HG03060 (cell line): ENCODE data around the gene UHRF1.
"Not testable (repeated sequence)": the region's sequence is repeated elsewhere in the genome, so short reads cannot be mapped to it uniquely, and the experiment has no call there.

ENCODE experiments used
- ATAC-seq: cut with Tn5 transposase; IDR thresholded peaks from one replicate; pipeline ENCODE4 v1.9.1; 2021; ENCODE audit warnings: low read depth, moderate number of reproducible peaks; ENCODE audit not compliant: unreplicated experiment

The UHRF1 gene

DNA sequence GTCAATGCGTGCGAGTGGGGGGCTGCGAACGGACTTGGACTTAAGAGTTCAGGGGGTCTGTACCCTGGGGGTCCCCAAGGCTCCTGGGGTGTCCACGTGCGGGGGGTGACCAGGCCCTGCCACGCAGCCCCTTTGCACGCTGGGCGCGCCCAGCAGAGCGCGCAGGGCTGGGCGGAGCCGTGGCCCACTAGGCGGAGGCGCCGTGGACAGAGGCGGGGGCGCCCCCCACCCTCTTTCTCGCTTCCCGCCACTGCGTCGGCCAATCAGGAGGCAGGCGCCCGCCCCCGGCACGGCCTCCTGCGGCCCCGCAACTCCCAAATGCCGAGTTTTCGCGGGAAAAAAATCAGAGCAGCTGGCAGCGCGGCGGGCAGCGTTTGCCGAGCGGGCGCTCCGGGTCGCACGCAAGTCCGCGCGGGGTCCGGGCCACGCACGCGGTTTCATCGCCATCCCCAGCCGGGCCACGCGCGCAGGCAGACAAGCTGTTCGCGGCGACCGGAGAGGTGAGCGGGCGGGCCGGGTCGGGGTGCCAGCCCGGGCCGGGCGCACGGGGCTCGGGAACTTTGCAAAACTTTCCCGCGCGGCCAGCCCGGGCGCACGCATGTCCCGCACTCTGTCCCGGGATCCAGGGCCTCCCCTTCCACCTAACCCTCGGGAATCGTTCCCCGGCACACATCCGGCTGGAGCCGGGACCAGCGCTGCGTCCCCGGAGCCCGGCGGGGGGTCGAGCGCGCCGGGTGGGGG is at the start of gene UHRF1:
Gene UHRF1 (plus strand): TSS at position 346 of the 741 bp plus-strand sequence. CDS start 1,385 bp downstream, outside the sequence.
- no peak for ATAC-seq

DNA sequence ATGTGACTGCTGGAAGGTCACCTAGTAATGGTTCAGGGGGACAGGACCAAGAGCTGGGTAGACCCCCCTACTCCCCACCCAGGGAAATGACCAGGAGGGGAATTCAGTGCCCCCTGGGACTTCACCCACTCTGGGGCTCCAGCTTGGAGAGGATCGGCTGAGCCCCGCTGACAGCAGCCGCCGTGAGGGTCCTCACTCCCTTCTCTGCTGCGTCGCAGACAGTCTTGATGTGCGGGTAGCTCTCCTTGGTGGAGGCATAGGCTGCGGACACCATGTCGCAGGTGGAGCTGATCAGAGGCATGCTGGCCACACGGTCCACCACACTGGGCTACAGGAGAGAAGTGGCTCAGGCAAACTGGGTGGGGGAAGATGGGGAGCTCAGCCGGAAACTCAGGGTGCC is 49.6 kb upstream of the UHRF1 start:
- no peak for ATAC-seq

DNA sequence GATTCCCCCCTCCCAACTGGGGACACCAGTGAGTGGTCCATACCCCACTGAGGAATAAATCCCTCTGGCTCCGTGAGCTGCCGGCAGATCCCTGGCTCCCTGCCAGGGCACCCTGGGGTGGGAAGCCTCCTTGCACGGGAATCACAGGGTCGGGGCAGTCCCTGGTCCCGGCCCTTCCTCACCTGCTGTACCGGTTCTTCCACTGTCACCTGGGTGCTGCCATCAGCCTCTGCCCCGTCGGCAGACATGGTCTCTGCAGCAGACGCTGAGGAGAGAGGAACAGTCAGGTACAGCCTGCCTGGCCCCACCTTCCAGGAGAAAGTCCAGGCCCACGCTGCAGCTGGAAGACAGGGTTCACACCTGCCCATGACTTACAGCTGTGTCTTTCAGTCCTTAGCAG is 48.2 kb upstream of the UHRF1 start:
- no peak for ATAC-seq

DNA sequence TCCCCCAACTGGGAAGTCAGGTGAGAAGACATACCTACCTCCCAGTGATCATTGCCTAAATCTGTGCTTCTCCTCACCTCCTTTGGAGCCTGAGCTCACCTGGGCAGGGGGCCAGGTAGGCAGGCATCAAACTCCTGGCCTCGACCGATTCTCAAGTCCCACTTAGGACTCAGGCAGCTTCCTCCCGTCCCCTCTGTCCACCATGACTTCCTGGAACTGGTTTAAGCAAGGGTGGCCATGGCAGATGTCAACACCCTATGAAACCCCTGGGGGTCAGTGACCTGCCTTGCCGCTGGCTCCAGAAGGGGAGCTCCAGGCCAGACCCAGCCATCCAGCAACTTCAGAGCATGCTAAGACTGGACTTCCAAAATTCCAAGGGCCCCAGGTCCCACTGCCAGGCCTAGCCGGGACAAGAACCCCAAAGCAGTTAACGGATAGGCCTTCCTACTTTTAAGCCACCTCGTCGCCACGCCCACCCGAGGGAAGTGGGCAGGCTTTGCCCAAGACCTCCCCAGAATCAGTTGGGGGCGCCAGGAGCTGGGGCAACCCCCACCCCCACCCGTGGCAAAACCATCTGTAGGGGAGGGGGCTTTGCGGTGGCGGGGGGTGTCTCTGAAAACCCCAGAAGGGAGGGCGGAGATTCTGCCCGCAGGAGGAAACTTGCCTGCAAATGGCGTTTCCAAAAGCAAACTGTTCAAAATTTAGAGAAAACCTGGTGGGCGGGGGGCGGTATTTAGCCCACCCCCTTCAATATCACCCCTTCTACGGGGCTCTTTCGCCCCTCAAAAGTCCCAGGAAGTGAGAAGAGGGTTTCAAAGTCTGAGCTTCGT is 42.5 kb upstream of the UHRF1 start:
- ATAC-seq: no peak

DNA sequence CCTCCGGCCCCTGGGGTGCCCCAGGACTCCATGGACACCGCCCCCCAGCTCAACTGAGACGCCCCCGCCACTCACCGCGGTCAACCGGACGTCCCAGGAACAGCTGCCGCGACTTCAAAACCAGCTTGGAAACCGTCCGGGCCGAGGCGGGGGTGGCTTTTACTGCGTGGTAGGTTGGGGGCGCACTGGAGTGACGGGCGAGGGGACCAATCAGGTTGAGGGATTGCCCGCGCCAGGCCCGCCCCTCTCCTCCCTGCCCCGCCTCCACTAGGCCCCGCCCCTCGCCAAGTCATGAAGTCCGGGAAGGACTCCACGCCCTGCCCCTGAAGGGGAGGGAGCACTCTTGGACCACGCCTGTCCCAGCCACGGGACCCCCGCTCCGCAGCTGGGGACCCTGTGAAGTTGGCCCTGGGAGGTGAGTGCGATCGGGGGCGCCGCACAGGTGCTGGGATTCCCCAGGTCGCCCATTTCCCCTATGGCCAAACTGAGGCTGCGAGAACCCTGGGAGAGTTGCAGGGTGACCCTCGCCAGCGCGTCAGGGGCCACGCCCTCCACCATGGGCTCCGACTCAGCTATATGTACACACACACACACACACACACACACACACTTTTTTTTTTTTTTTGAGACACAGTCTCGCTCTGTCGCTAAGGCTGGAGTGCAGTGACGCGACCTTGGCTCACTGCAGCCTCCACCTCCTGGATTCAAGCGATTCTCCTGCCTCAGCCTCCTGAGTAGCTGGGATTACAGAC is 41.6 kb upstream of the UHRF1 start, which contains the start of gene PLIN3:
Gene PLIN3 (minus strand): TSS at position 134 of the 752 bp plus-strand sequence. CDS start 6,273 bp downstream, outside the sequence.
- ATAC-seq: peak; percentile 36

DNA sequence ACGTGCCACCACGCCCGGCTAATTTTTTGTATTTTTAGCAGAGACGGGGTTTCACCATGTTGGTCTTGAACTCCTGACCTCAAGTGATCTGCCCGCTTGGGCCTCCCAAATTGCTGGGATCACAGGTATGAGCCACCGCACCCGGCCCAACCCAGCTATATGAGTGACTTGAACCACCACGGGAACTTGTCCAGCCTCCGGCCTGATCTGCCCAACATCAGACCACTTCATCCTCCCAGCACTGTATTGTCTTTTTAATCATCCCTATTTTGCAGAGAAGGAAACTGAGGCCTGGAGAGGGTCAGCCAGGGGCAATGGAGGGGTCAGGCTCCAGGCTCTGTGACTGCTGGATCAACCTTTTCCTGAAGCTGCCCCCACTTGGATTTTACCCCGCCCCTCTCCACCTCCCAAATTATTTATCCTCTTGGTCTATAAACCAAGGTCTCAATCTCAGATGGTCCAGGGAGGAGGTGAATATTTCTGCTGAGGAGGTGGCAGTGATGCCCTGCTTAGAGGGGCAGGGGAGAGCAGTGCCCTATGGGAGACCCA is 40.9 kb upstream of the UHRF1 start:
- ATAC-seq: no peak

DNA sequence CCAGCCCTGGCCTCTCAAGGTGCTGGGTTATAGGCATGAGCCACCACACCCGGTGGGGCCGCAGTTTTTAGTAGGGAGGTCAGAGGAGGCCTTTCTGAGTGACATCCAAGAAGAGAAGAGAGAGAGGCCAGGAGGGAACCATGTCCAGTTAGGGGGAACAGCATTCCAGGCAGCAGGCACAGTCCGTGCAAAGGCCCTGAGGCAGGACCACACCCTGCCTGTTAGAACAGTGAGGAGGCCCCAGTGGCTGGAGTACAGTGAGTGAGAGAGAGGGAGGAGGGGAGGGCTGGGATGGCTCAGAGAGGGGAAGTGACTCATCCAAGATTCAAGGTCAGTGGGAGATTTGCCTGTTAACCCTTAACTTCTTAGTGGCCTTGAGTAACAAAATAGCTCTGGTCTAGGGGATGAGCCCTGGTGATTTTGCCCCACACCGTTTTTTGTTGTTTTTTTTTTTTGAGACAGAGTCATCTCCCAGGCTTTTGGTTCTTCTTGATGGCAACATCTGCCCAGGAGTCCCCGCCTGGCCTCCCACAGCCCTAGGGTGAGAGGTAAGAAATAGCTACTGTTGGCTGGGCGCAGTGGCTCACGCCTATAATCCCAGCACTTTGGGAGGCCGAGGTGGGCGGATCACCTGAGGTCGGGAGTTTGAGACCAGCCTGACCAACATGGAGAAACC is 39.1 kb upstream of the UHRF1 start:
- ATAC-seq: no peak

DNA sequence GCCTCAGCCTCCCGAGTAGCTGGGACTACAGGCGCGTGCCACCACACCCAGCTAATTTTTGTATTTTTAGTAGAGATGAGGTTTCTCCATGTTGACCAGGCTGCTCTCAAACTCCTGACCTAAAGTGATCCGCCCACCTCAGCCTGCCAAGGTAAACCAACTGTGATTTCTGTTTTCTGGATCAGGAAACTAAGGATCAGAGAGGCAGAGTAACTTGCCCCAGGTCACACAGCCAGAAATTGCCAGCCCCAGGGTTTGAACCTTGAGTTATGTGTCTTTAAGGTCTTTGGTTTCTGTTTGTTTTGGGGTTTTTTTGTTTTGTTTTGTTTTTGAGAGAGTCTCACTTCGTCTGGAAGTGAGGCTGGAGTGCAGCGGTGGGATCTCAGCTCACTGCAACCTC is 37.6 kb upstream of the UHRF1 start:
- ATAC-seq: no peak

DNA sequence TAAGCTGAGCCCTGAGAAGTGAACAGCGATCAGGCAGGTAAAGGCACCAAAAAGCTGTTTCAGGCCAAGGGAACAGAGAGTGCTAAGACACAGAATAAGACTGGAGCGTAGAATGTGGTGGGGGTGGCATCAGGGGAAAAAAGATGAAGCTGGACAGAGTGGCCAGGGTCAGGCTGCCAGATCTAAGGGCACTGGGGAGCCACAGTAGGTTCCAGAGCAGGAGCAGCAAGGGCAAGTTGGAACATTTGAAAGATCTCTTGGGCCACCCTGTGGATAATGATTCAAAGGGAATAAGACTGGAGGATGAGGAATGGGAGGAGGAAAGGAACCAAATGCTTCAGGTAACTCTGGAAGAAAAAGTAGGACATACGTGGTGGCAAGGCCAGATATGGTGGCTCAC is 35.4 kb upstream of the UHRF1 start:
- ATAC-seq: no peak

DNA sequence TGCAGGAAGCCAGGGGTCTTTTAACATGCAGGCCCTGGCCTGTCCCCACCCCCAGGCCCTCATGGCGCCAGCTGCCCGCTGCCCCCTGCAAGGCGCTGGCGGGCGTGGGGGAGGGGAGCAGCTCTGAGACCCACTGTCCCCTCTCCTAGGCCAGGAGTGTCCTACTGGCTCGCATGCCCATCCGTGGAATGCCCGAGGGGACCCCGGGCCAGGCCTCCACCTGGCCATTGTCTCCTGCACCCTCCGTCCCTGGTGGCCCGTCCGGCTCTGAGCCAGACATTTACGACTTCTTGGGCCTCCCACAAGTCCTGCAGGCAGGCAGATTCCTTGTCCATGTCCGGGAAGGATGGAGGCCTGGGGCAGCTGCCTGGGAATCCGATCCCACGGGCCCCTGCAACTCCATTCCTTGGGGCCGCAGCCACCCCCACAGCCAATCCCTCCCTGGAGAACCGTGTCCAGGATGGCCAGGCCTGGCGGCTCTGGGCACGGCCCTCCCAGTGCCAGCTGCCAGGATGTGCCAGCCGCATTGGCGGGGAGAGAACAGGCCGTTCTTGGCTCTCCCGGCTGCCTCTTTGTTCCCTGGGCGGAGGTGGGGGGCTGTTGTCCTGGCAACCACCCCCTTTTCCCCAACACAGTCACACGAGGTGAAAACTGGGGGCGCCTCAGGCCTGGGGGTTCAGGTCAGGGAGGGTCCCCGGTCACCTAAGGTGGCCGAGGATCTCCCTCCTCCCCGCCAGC is 31.4 kb upstream of the UHRF1 start:
- ATAC-seq: no peak

DNA sequence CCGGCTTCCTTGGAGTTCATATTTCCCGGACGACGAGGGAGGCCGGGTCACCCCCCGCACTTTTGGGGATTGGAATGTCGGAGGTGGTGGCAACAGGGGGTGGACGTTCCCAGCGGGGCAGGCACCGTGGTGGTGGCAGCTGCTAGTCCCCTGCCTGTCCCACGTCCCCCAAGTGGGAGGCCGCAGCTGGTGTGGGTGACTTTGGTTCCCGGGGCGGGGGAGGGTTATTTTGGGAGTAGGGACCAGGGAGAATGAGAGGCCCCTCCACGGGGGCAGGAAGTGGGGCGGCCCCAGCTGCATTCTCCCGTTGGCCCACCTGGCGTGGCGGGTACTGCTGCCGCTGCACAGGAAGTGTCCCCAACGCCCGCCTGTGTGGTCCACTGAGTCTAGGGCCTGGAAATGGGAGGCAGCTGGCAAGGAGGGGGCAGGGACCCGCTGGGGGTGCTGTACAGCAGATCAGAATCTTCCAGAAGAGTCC is 30.8 kb upstream of the UHRF1 start:
- ATAC-seq: no peak

DNA sequence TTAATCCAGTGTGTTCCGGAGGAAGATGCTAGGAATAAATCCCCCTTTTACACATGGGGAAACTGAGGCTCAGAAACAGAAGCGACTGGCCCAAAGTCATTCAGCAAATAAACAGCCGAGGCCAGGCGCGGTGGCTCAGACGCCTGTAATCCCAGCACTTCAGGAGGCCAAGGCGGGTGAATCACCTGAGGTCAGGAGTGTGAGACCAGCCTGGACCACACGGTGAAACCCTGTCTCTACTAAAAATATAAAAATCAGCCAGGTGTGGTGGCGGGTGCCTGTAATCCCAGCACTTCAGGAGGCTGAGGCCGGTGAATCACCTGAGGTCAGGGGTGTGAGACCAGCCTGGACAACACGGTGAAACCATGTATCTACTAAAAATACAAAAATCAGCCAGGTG is 30.3 kb upstream of the UHRF1 start:
- no peak for ATAC-seq

DNA sequence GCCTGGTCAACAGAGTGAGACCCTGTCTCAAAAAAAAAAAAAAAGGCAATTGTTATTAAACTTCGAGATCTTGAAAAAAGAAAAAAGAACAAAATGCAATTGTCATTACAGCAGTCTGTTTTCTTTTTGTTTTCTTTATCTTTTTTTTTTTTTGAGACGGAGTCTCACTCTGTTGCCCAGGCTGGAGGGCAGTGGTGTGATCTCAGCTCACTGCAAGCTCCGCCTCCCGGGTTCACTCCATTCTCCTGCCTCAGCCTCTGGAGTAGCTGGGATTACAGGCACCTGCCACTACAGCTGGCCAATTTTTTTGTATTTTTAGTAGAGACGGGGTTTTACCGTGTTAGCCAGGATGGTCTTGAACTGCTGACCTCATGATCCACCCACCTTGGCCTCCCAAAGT is 26.4 kb upstream of the UHRF1 start:
- not testable (repeated sequence) for ATAC-seq

DNA sequence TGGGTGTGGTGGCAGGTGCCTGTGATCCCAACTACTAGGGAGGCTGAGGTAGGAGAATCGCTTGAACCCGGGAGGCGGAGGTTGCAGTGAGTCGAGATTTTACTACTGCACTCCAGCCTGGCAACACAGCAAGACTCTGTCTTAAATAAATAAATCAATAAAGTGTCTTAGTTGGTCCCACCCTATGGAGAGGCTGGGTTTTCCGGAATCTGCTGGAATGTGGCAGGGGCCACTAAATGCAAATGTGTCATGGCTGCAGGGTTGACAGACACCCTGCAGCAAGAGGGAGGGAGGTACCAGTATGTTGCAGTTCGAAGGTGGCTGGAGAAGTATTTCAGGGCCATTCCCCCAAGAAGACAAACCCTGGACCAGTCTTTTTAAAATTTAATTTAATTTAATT is 24.3 kb upstream of the UHRF1 start:
- ATAC-seq: not testable (repeated sequence)

DNA sequence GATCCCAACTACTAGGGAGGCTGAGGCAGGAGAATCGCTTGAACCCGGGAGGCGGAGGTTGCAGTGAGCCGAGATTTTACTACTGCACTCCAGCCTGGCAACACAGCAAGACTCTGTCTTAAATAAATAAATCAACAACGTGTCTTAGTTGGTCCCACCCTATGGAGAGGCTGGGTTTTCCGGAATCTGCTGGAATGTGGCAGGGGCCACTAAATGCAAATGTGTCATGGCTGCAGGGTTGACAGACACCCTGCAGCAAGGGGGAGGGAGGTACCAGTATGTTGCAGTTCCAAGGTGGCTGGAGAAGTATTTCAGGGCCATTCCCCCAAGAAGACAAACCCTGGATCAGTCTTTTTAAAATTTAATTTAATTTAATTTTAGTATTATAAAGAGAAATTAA is 21.5 kb upstream of the UHRF1 start:
- not testable (repeated sequence) for ATAC-seq

DNA sequence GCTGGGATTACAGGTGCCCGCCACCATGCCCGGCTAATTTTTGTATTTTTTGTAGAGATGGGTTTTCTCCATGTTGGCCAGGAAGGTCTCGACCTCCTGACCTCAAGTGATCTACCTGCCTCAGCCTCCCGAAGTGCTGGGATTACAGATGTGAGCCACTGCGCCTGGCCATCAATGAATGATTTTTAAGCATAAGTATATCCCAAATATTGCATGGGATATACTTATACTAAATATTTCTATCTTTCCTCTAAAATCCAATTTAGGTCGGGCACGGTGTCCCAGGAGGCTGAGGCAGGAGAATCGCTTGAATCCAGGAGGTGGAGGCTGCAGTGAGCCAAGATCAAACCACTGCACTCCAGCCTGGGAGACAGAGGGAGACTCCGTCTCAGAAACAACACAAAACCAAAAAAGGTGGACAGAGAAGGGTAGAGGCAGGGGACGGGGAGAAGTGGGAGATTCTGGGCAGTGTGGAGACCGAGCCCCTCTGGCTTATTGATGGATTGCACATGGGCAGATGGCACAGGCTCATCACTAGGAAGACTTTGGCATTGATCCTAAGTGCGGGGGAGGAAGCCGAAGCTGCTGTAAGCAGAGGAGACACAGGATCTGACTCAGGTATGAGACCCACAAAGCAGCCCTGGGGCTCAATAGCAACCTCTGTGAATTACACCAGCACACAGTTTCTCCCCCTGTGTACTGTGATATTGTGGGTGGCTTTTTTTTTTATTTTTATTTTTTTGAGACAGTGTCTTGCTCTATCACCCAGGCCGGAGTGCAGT is 20.1 kb upstream of the UHRF1 start:
- no peak for ATAC-seq

DNA sequence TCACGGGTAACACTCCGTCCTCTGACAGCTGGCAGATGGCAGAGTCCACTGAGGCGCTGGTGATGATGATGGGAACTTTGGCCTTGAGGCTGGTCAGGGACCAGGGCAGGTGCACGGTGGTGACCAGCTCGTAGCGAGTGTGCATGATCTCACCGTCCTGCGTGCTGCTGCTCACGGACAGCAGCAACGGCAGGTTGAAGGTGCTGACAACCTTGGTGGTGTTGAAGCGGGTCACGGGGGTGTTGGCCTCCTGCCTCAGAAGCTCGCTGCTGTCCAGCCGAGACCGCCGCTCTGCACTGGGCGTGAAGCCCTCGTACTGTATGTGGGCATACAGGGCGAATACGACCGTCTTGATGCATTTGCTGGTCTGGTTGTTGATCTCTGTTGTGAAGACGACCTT is 18.2 kb upstream of the UHRF1 start:
- no peak for ATAC-seq

DNA sequence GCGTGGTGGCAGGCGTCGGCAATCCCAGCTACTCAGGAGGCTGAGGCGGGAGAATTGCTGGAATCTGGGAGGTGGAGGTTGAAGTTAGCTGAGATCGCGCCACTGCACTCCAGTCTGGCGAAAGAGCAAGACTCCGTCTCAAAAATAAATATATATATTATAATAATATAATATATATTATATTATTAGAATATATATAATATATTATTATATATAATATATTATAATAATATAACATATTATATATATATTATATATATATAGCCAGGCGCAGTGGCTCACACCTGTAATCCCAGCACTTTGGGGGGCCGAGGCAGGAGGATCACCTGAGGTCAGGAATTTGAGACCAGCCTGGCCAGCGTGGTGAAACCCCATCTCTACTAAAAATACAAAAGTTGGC is 16.3 kb upstream of the UHRF1 start:
- not testable (repeated sequence) for ATAC-seq

DNA sequence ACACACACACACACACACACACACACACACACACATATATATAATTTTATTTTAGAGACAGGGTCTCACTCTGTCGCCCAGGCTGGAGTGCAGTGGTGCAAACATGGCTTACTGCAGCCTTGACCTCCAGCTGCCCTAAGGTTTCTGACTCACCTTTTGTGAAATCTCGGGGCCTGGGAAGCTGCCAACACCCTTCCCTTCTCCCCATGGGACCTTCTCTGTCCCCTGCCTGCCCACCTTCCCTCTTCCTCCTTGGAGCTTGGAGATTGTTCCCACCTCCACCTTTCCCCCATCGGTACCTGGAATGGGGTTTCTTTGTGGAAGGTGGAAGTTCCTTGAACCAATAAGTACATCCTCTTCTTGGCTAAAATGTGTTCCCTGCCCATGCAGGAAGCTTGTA is 12.9 kb upstream of the UHRF1 start:
- no peak for ATAC-seq
